ENCODE measurements around the gene MEGF11. TPM values are rescaled to one million over a fixed set of nuclear protein-coding genes. Genes with fewer than 3 reads are reported as not detected.

The MEGF11 gene
- total RNA-seq, 1 donor from 2014 or later: 0.60 TPM

- Mint-ChIP-seq H3K4me1 (ENCODE audit: low read depth) (no peaks in the 10 kb centered on the region), H3K9me3 (ENCODE audit: low read depth) (no peaks in the 10 kb centered on the region), H3K27me3 (peaks cover 40% of the 10 kb centered on the region), H3K36me3 (ENCODE audit: insufficient read depth) (no peaks in the 10 kb centered on the region), H3K4me3 (ENCODE audit: low read depth) (no peak overlapping the region), H3K27ac (no peak overlapping the region)
- no peak for DNase-seq (ENCODE audit: low spot score, unreplicated experiment)
- no peak for TF ChIP-seq CTCF (IDR thresholded peaks at IDR 0.05; ENCODE audit: unreplicated experiment)
Measured at GRCh38 chr15:66232267-66232625, 21.3 kb downstream of the MEGF11 start.

GRCh38 chr15:66231394-66232266 is 21.9 kb downstream of the MEGF11 start:
- no peaks in the 10 kb centered on the region for H3K9me3 Mint-ChIP-seq (ENCODE audit: low read depth)
- H3K36me3 Mint-ChIP-seq (ENCODE audit: insufficient read depth): no peaks in the 10 kb centered on the region
- no peak for TF ChIP-seq CTCF (IDR thresholded peaks at IDR 0.05; ENCODE audit: unreplicated experiment)
- peaks cover 34% of the 10 kb centered on the region for H3K27me3 Mint-ChIP-seq
- H3K27ac Mint-ChIP-seq: no peak overlapping the region
- no peak for DNase-seq (ENCODE audit: low spot score, unreplicated experiment)
- no peaks in the 10 kb centered on the region for H3K4me1 Mint-ChIP-seq (ENCODE audit: low read depth)
- H3K4me3 Mint-ChIP-seq (ENCODE audit: low read depth): no peak overlapping the region

- no peak for DNase-seq (ENCODE audit: low spot score, unreplicated experiment)
- H3K4me1 Mint-ChIP-seq (ENCODE audit: low read depth): no peaks in the 10 kb centered on the region
- peaks cover 20% of the 10 kb centered on the region for H3K27me3 Mint-ChIP-seq
- H3K9me3 Mint-ChIP-seq (ENCODE audit: low read depth): no peaks in the 10 kb centered on the region
- TF ChIP-seq CTCF (IDR thresholded peaks at IDR 0.05; ENCODE audit: unreplicated experiment): no peak
- H3K27ac Mint-ChIP-seq: no peak overlapping the region
- H3K4me3 Mint-ChIP-seq (ENCODE audit: low read depth): no peak overlapping the region
- H3K36me3 Mint-ChIP-seq (ENCODE audit: insufficient read depth): no peaks in the 10 kb centered on the region
Measured at GRCh38 chr15:66229790-66230465, 23.6 kb downstream of the MEGF11 start.

GRCh38 chr15:66228807-66229735 is 24.5 kb downstream of the MEGF11 start:
- H3K9me3 Mint-ChIP-seq (ENCODE audit: low read depth): no peaks in the 10 kb centered on the region
- H3K27me3 Mint-ChIP-seq: peaks cover 14% of the 10 kb centered on the region
- TF ChIP-seq CTCF (IDR thresholded peaks at IDR 0.05; ENCODE audit: unreplicated experiment): no peak
- no peaks in the 10 kb centered on the region for H3K4me1 Mint-ChIP-seq (ENCODE audit: low read depth)
- no peak for DNase-seq (ENCODE audit: low spot score, unreplicated experiment)
- H3K27ac Mint-ChIP-seq: no peak overlapping the region
- H3K4me3 Mint-ChIP-seq (ENCODE audit: low read depth): no peak overlapping the region
- no peaks in the 10 kb centered on the region for H3K36me3 Mint-ChIP-seq (ENCODE audit: insufficient read depth)

GRCh38 chr15:66226736-66227135 is 26.8 kb downstream of the MEGF11 start:
- H3K27ac Mint-ChIP-seq: no peak overlapping the region
- H3K4me1 Mint-ChIP-seq (ENCODE audit: low read depth): no peaks in the 10 kb centered on the region
- H3K36me3 Mint-ChIP-seq (ENCODE audit: insufficient read depth): no peaks in the 10 kb centered on the region
- no peak overlapping the region for H3K4me3 Mint-ChIP-seq (ENCODE audit: low read depth)
- TF ChIP-seq CTCF (IDR thresholded peaks at IDR 0.05; ENCODE audit: unreplicated experiment): no peak
- no peaks in the 10 kb centered on the region for H3K9me3 Mint-ChIP-seq (ENCODE audit: low read depth)
- no peak for DNase-seq (ENCODE audit: low spot score, unreplicated experiment)
- peaks cover 19% of the 10 kb centered on the region for H3K27me3 Mint-ChIP-seq
